K562 (cell line): ENCODE results near the gene TFEB. TPM values are rescaled to one million over a fixed set of nuclear protein-coding genes. Genes with fewer than 3 reads are reported as not detected.
A peak's percentile ranks its signal among the peaks of the same experiment; 100 is the strongest.

Experiments used
- ATAC-seq: fragments of 200-7000 bp; cut with Tn5 transposase; 3 replicates; pipeline ENCODE4 v1.9.1; 2020; ENCODE audit warnings: moderate library complexity
- BruUV-seq: library from RNA; stranded (reverse); fragments of 400-500 nt; replicated peaks from 2 replicates; lab custom pipeline; 2021; lab: Mats Ljungman, UMichigan
- CTCF ChIA-PET: fragments of 300-600 bp; formaldehyde crosslinking; extraction: SDS; loops from one replicate; lab custom pipeline; 2021; ENCODE audit warnings: low intra/inter-chr PET ratio; lab: Yijun Ruan, JAX
- POLR2A ChIA-PET: fragments of 300-600, 350-650 bp; sonication (Branson Sonifier 250); formaldehyde crosslinking; extraction: SDS; loops from one replicate; lab custom pipeline; 2021; ENCODE audit warnings: antibody characterized with exemption, inconsistent platforms; lab: Yijun Ruan, JAX
- DNase-seq, 4 experiments: peaks; one replicate each; pipeline versions ENCODE4 v3.0.0 to v3.0.0-alpha.2; 2011 to 2018; ENCODE audit warnings: low spot score in 3 of 4, mixed read lengths in 3 of 4; ENCODE audit errors: extremely low read depth in 1 of 4
- FAIRE-seq: peaks from 2 replicates; lab custom pipeline; 2011; peaks lifted over from hg19 to GRCh38; lab: Jason Lieb, UNC
- H2AFZ ChIP-seq: 2 replicates; pipeline ENCODE4 v1.6.0; 2011; ENCODE audit warnings: low read depth, low read length, control low read depth, inconsistent platforms
- H3K27ac ChIP-seq: fragments of 200-600 bp; 3 replicates; pipeline ENCODE4 v1.8.0; 2011; ENCODE audit warnings: low read depth, mild to moderate bottlenecking, control low read depth, inconsistent platforms, low read length, moderate library complexity, mixed read lengths; ENCODE audit errors: extremely low read depth
- H3K27me3 ChIP-seq, 2 experiments: fragments of 300-600 bp in 1 of 2; 2 replicates in 1 of 2; 3 replicates in 1 of 2; pipeline versions ENCODE4 v1.6.0 to v1.8.0; 2011; ENCODE audit warnings: inconsistent platforms in 2 of 2, low read length in 2 of 2, mild to moderate bottlenecking in 1 of 2, mixed read lengths in 1 of 2, moderate library complexity in 1 of 2; ENCODE audit not compliant: control insufficient read depth in 2 of 2, insufficient read depth in 2 of 2
- H3K36me3 ChIP-seq: fragments of 300-600 bp; 3 replicates; pipeline ENCODE4 v1.8.0; 2011; ENCODE audit warnings: mild to moderate bottlenecking, low read length, inconsistent platforms; ENCODE audit not compliant: control insufficient read depth, insufficient read depth
- H3K4me1 ChIP-seq, 2 experiments: fragments of 200-600 bp in 1 of 2; replicated peaks in 1 of 2; 2 replicates in 1 of 2; 3 replicates in 1 of 2; pipeline versions ENCODE4 v1.5.1 to v1.8.0; 2011; ENCODE audit warnings: inconsistent platforms in 2 of 2, low read length in 2 of 2, mild to moderate bottlenecking in 1 of 2, mixed read lengths in 1 of 2, moderate library complexity in 1 of 2; ENCODE audit not compliant: control insufficient read depth in 2 of 2, insufficient read depth in 2 of 2
- H3K4me2 ChIP-seq: 2 replicates; pipeline ENCODE4 v1.6.1; 2011; ENCODE audit warnings: low read length, control low read depth, inconsistent platforms, mixed read lengths; ENCODE audit not compliant: insufficient read depth
- H3K4me3 ChIP-seq: fragments of 200-600 bp; sonication (generic), shearing (Covaris generic); 2 replicates; pipeline ENCODE4 v1.5.1; 2016; ENCODE audit warnings: control low read depth, inconsistent platforms
- H3K79me2 ChIP-seq: fragments of 200-600 bp; 3 replicates; pipeline ENCODE4 v1.8.0; 2011; ENCODE audit warnings: low read length, inconsistent platforms; ENCODE audit not compliant: control insufficient read depth, insufficient read depth
- H3K9ac ChIP-seq, 2 experiments: 2 replicates each; pipeline versions ENCODE4 v1.6.0 to v1.6.1; 2011; ENCODE audit warnings: low read depth in 2 of 2, low read length in 2 of 2, control low read depth in 1 of 2, inconsistent platforms in 1 of 2, mild to moderate bottlenecking in 1 of 2, mixed read lengths in 1 of 2; ENCODE audit not compliant: insufficient read depth in 1 of 2
- H3K9me1 ChIP-seq: one replicate; pipeline ENCODE4 v1.6.0; 2011; ENCODE audit warnings: inconsistent platforms, mild to moderate bottlenecking, low read length, moderate library complexity; ENCODE audit not compliant: control insufficient read depth, insufficient read depth
- H3K9me3 ChIP-seq: replicated peaks from 2 replicates; pipeline ENCODE4 v1.5.1; 2011; ENCODE audit warnings: low read depth, low read length, inconsistent platforms; ENCODE audit not compliant: control insufficient read depth, insufficient read depth
- H4K20me1 ChIP-seq: replicated peaks from 2 replicates; pipeline ENCODE4 v1.6.1; 2011; ENCODE audit warnings: low read length, inconsistent platforms, mixed read lengths; ENCODE audit not compliant: control insufficient read depth, insufficient read depth
- CTBP1 ChIP-seq: fragments of 450-650 bp; IDR thresholded peaks from 2 replicates; pipeline ENCODE4 v1.6.1; 2016; ENCODE audit warnings: borderline replicate concordance
- HNRNPL ChIP-seq: fragments of 200-400 bp; formaldehyde crosslinking; IDR thresholded peaks from 2 replicates; pipeline ENCODE4 v1.6.1; 2017; ENCODE audit warnings: low read depth, mild to moderate bottlenecking, low read length
- IRF9 ChIP-seq: fragments of 450-650 bp; IDR thresholded peaks from 2 replicates; pipeline ENCODE4 v1.6.1; 2016; ENCODE audit warnings: missing biosample characterization, missing genetic modification characterization
- KDM5B ChIP-seq: fragments of 200-600 bp; sonication (generic); IDR thresholded peaks from 2 replicates; pipeline ENCODE4 v1.6.1; 2012; ENCODE audit warnings: low read depth, mild to moderate bottlenecking, moderate library complexity, low read length, control low read depth, inconsistent platforms; ENCODE audit not compliant: insufficient replicate concordance
- NFIC ChIP-seq: fragments of 450-650 bp; IDR thresholded peaks from 2 replicates; pipeline ENCODE4 v1.6.1; 2017; ENCODE audit warnings: mild to moderate bottlenecking, inconsistent platforms
- NRF1 ChIP-seq, 2 experiments: fragments of 450-650 bp; IDR thresholded peaks in 1 of 2; conservative IDR thresholded peaks in 1 of 2; 2 replicates each; pipeline ENCODE4 v1.6.1; 2014; ENCODE audit warnings: mild to moderate bottlenecking in 2 of 2
- REST ChIP-seq, 2 experiments: fragments of 450-650 bp; formaldehyde crosslinking in 1 of 2; IDR thresholded peaks; 2 replicates each; pipeline versions ENCODE4 v1.4.0 to v1.6.1; 2014 to 2020; ENCODE audit warnings: mild to moderate bottlenecking in 2 of 2, borderline replicate concordance in 1 of 2, low read depth in 1 of 2
- SMARCB1 ChIP-seq: IDR thresholded peaks from 2 replicates; pipeline ENCODE4 v1.6.1; 2011; ENCODE audit warnings: improper control_type of control experiment, low read depth; ENCODE audit not compliant: insufficient read length
- ZBTB7A ChIP-seq: IDR thresholded peaks from 2 replicates; pipeline ENCODE4 v1.6.1; 2011; ENCODE audit warnings: low read depth, mild to moderate bottlenecking, low read length, moderate library complexity, borderline replicate concordance; ENCODE audit not compliant: control insufficient read depth
- WGBS: fragments of 100-300 bp; shearing (Covaris generic); methylation state at CpG from one replicate; pipeline ENCODE4 v1.1.6; 2016; ENCODE audit warnings: low coverage, mixed read lengths; ENCODE audit not compliant: insufficient coverage; ENCODE audit errors: missing lambda C conversion rate; 5-methylcytosine and 5-hydroxymethylcytosine counted together
- in situ Hi-C: fragments of 300-500 bp; cut with MboI; formaldehyde crosslinking; loops from 4 replicates; pipeline ENCODE4 v1.15.0; 2018; ENCODE audit warnings: inconsistent platforms, mixed read lengths
- intact Hi-C: fragments of 100-400 bp; cut with micrococcal nuclease; formaldehyde crosslinking; loops from 2 replicates; pipeline ENCODE4 v1.14.2; 2022
- polyA plus RNA-seq, 8 experiments: library from polyadenylated mRNA; depleted of rRNA in 4 of 8; stranded (reverse) in 5 of 8; unstranded in 3 of 8; fragments of >200 nt; fragmentation: Nextera tagmentation in 2 of 8; fragmentation: Illumina TruSeq in 1 of 8; extraction: Ambion mirVana in 2 of 8; extraction: Trizol in 1 of 8; gene quantifications; 2 replicates each; pipeline versions ENCODE4 v1.2.1 to v1.2.3, GENCODE V29; 2011 to 2014; ENCODE audit warnings: inconsistent platforms in 1 of 8, missing spikeins in 1 of 8
- total RNA-seq, 7 experiments: library from RNA; depleted of rRNA in 6 of 7; stranded (reverse); fragments of >200 nt in 6 of 7; fragmentation: Illumina TruSeq in 2 of 7; extraction: Trizol in 2 of 7; gene quantifications; 2 replicates each; pipeline versions ENCODE4 v1.2.1 to v1.2.3, GENCODE V29; 2011 to 2021; ENCODE audit warnings: low replicate concordance in 1 of 7

The TFEB gene
- total and polyA plus RNA-seq, 9 of the 15 experiments (the other 6 are each of a cell fraction or from before 2014, with no cell fraction given), result 0.04 to 4.7 (median 2.0) TPM

GRCh38 chr6:41733707-41734665 is 1.4 kb downstream of the TFEB start:
- DNase-seq (peak; percentile 65 to 96 (median 88)), ATAC-seq (peak; percentile 78), FAIRE-seq (no peak)
- Histone ChIP-seq H3K27ac (no peak overlapping the region), H3K4me3 (peak overlapping the region; percentile 63), H3K9ac (peak overlapping the region; percentile 50 to 92; a peak in 3 of 4 replicates), H3K4me1 (peaks cover 5 to 29% of the 10 kb centered on the region in 2 experiments), H3K36me3 (no peaks in the 10 kb centered on the region), H3K9me1 (no peaks in the 10 kb centered on the region), H3K27me3 (peaks cover 0 to 23% of the 10 kb centered on the region in 2 experiments; a peak in 2 of 5 replicates), H3K4me2 (peak overlapping the region; percentile 85), H3K79me2 (no peaks in the 10 kb centered on the region), H2AFZ (peak overlapping the region; percentile 81), H4K20me1 (peaks cover 4% of the 10 kb centered on the region), H3K9me3 (no peaks in the 10 kb centered on the region)
- ChIA-PET POLR2A (interaction anchor here (0.5 to 2.2 kb wide), 15 partner anchors 8 to 708 kb away, joined by 3 to 11 read pairs (median 4); no protein-coding TSS in a partner anchor), CTCF (interaction anchor here (2.2 to 2.6 kb wide), 2 partner anchors 42 to 45 kb away, joined by 13 to 19 read pairs; partner anchors contain the start of gene FRS3)
- WGBS, result 3% methylated on average over 37 of the region's 73 CpGs
- no TSS peak for BruUV-seq
- intact Hi-C loops, result loop anchor here (2.0 kb wide), 1 partner anchor 33 kb away; no protein-coding TSS in a partner anchor
- in situ Hi-C loops, result no loop called here
- TF ChIP-seq REST (IDR thresholded peaks at IDR 0.05; ENCODE audit: borderline replicate concordance) (peak; percentile 95), REST (CRISPR knock-in tag; IDR thresholded peaks at IDR 0.05; ENCODE audit: low read depth) (no peak), KDM5B (peak; percentile 40), ZBTB7A (peak; percentile 74; the same call in 1 of the 2 replicates), IRF9 (tag) (no peak), HNRNPL (0 out of 2 replicates have a peak, but pooled peaks have one; percentile 10), CTBP1 (peak; percentile 60; the same call in 1 of the 2 replicates), NFIC (no peak), SMARCB1 (no peak), NRF1 (conservative IDR thresholded peaks at IDR 0.05 in 1 of 2, IDR thresholded peaks at IDR 0.05 in 1 of 2) (peak in 1 of 2 experiments; percentile 81; a peak in 2 of 4 replicates)
